ENCODE measurements around the gene CLIP1.
"Not testable (repeated sequence)": the region's sequence is repeated elsewhere in the genome, so short reads cannot be mapped to it uniquely, and the experiment has no call there.

Gene CLIP1

DNA sequence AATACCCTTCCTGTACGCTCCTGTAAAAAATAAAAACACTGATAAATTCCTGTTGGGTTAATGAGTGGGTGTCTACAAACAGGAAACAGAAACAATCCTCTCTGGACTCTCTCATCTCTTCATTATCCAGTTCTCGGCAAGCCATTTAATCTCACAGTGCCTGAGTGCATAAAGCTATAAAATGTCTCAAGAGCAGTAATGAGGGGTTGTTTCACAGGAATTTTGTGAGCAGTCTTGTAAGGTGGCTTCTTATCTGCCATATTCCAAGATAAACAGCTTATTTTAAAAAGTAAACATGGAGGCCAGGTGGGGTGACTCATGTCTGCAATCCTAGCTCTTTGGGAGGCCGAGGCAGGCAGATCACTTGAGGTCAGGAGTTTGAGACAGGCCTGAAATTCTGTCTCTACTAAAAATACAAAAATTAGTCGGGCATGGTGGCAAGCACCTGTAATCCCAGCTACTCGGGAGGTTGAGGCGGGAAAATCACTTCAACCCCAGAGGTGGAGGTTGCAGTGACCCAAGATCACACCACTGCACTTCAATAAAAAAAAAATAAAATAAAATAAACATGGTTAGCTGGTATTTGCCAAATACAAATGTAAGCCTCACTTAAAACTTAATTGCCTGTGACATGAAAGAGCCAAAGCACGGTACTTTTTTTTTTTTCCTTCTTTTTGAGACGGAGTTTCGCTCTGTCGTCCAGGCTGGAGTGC is 54.0 kb downstream of the CLIP1 start:
- H3K4ac ChIP-seq (ENCODE audit: low read depth, low read length) = no peak overlapping the region
- H3K4me3 ChIP-seq (ENCODE audit: low read depth, low read length) = no peak overlapping the region
- DNase-seq = peak; percentile 58 to 68

DNA sequence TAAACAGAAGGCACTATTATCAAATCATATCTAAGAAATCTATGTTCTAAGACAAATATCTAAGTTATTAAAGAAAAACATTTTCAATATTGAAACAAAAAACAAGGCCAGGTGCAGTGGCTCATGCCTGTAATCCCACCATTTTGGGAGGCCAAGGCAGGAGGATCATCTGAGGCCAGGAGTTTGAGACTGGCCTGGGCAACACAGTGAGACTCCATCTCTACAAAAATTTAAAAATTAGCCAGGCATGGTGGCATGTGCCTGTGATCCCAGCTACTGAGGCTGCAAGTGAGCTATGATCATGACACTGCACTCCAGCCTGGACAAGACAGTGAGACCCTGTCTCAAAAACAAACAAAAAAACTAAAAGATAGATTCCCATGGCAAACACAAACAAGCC is 54.8 kb downstream of the CLIP1 start:
- not testable (repeated sequence) for H3K79me1 ChIP-seq (ENCODE audit: low read length); H2AFZ ChIP-seq (ENCODE audit: insufficient read depth, low read length, poor library complexity); H3K4me3 ChIP-seq (ENCODE audit: low read depth, low read length); H3K23ac ChIP-seq (ENCODE audit: low read length); H3K4me2 ChIP-seq (ENCODE audit: low read length); DNase-seq; H3K9me3 ChIP-seq (ENCODE audit: insufficient read depth, low read depth, low read length); H3K27me3 ChIP-seq (ENCODE audit: insufficient read depth, low read length); H3K9ac ChIP-seq (ENCODE audit: low read length); H3K79me2 ChIP-seq (ENCODE audit: control insufficient read depth, insufficient read depth, low read length, poor library complexity)
- Histone ChIP-seq H4K8ac (ENCODE audit: low read depth, low read length) (peak overlapping the region; percentile 49), H2BK5ac (ENCODE audit: low read depth, low read length, poor library complexity) (peak overlapping the region; percentile 88), H2BK12ac (ENCODE audit: low read length) (peak overlapping the region; percentile 87), H3K4me1 (ENCODE audit: control insufficient read depth in 1 of 2, insufficient read depth in 2 of 2, low read length in 2 of 2) (peaks cover 9 to 13% of the 10 kb centered on the region in 2 experiments), H4K91ac (ENCODE audit: low read depth, low read length) (peak overlapping the region; percentile 92), H3K4ac (ENCODE audit: low read depth, low read length) (peak overlapping the region; percentile 49), H3K14ac (ENCODE audit: low read length) (peak overlapping the region; percentile 44), H4K12ac (ENCODE audit: low read depth, low read length) (peak overlapping the region; percentile 3), H3K18ac (ENCODE audit: low read length) (peak overlapping the region; percentile 78), H2AK5ac (ENCODE audit: low read length) (peak overlapping the region; percentile 47), H3K27ac (ENCODE audit: low read depth, low read length) (peak overlapping the region; percentile 67), H3K36me3 (ENCODE audit: control insufficient read depth in 1 of 2, insufficient read depth in 2 of 2, low read length in 2 of 2) (peaks cover 12 to 15% of the 10 kb centered on the region in 2 experiments), H2BK120ac (ENCODE audit: insufficient read depth, low read length, poor library complexity) (peak overlapping the region; percentile 38)

More for the DNA sequence above, 54.0 kb downstream of the CLIP1 start:
- Histone ChIP-seq H3K27ac (ENCODE audit: low read depth, low read length) (peak overlapping the region; percentile 45), H3K27me3 (ENCODE audit: insufficient read depth, low read length) (no peaks in the 10 kb centered on the region), H3K4me2 (ENCODE audit: low read length) (no peak overlapping the region), H2AK5ac (ENCODE audit: low read length) (no peak overlapping the region), H4K12ac (ENCODE audit: low read depth, low read length) (no peak overlapping the region), H3K23ac (ENCODE audit: low read length) (no peak overlapping the region), H2BK5ac (ENCODE audit: low read depth, low read length, poor library complexity) (no peak overlapping the region), H2AFZ (ENCODE audit: insufficient read depth, low read length, poor library complexity) (no peak overlapping the region), H2BK12ac (ENCODE audit: low read length) (no peak overlapping the region), H3K79me1 (ENCODE audit: low read length) (peaks cover 10% of the 10 kb centered on the region), H3K79me2 (ENCODE audit: control insufficient read depth, insufficient read depth, low read length, poor library complexity) (peaks cover 5% of the 10 kb centered on the region), H3K9me3 (ENCODE audit: insufficient read depth, low read depth, low read length) (no peaks in the 10 kb centered on the region), H3K4me1 (ENCODE audit: control insufficient read depth in 1 of 2, insufficient read depth in 2 of 2, low read length in 2 of 2) (peaks cover 9 to 13% of the 10 kb centered on the region in 2 experiments), H4K8ac (ENCODE audit: low read depth, low read length) (no peak overlapping the region), H2BK120ac (ENCODE audit: insufficient read depth, low read length, poor library complexity) (peak overlapping the region; percentile 58), H4K91ac (ENCODE audit: low read depth, low read length) (peak overlapping the region; percentile 13), H3K9ac (ENCODE audit: low read length) (no peak overlapping the region), H3K18ac (ENCODE audit: low read length) (no peak overlapping the region), H3K36me3 (ENCODE audit: control insufficient read depth in 1 of 2, insufficient read depth in 2 of 2, low read length in 2 of 2) (peaks cover 8 to 11% of the 10 kb centered on the region in 2 experiments), H3K14ac (ENCODE audit: low read length) (no peak overlapping the region)
- WGBS (ENCODE audit: extremely low coverage, insufficient coverage, insufficient read length) = no CpG with 5 or more reads among the region's 10 CpGs

DNA sequence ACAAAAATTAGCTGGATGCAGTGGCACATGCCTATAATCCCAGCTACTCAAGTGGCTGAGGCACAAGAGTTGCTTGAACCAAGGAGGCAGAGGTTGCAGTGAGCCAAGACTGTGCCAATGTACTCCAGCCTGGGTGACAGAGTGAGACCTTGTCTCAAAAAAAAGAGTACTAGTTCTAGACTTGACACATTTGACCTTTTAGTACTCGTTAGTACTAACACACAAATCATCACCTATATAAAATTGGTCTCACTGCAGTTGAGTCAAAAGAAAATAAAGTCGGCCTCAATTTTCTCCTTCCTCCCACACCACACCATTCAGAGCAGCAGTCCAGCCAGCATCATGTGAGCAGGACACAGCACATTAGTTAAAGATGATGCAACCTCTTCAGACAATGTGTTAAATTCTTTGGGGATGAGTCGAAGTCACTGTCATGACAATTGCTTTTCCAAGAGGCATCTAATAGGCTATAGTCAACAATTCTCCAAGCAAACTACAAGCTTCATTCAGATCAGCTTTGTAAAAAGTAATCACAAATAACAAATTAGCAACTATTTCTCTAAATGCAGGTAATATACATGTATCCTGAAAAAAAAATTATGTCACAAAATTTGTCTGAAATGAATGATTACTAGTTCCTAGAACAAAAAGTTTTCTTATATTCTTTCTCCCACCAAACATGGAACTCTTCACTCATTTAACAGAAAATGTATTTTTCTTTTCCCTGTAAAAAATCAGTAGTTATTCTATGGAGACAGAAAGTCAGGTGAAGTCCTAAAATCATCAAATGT is 55.6 kb downstream of the CLIP1 start:
- peak; percentile 66 to 88 for DNase-seq
- Histone ChIP-seq H3K27ac (ENCODE audit: low read depth, low read length) (peak overlapping the region; percentile 69), H3K36me3 (ENCODE audit: control insufficient read depth in 1 of 2, insufficient read depth in 2 of 2, low read length in 2 of 2) (peaks cover 12 to 18% of the 10 kb centered on the region in 2 experiments), H3K18ac (ENCODE audit: low read length) (peak overlapping the region; percentile 37), H3K4me2 (ENCODE audit: low read length) (no peak overlapping the region), H4K12ac (ENCODE audit: low read depth, low read length) (no peak overlapping the region), H3K4me3 (ENCODE audit: low read depth, low read length) (no peak overlapping the region), H3K4ac (ENCODE audit: low read depth, low read length) (peak overlapping the region; percentile 30), H3K79me2 (ENCODE audit: control insufficient read depth, insufficient read depth, low read length, poor library complexity) (peaks cover 5% of the 10 kb centered on the region), H2AK5ac (ENCODE audit: low read length) (peak overlapping the region; percentile 49), H3K4me1 (ENCODE audit: control insufficient read depth in 1 of 2, insufficient read depth in 2 of 2, low read length in 2 of 2) (peaks cover 9 to 13% of the 10 kb centered on the region in 2 experiments), H2AFZ (ENCODE audit: insufficient read depth, low read length, poor library complexity) (no peak overlapping the region), H3K9ac (ENCODE audit: low read length) (no peak overlapping the region), H3K23ac (ENCODE audit: low read length) (no peak overlapping the region), H3K14ac (ENCODE audit: low read length) (peak overlapping the region; percentile 50), H3K79me1 (ENCODE audit: low read length) (peaks cover 10% of the 10 kb centered on the region), H3K27me3 (ENCODE audit: insufficient read depth, low read length) (no peaks in the 10 kb centered on the region), H2BK5ac (ENCODE audit: low read depth, low read length, poor library complexity) (peak overlapping the region; percentile 45), H4K91ac (ENCODE audit: low read depth, low read length) (peak overlapping the region; percentile 67), H4K8ac (ENCODE audit: low read depth, low read length) (peak overlapping the region; percentile 44), H2BK12ac (ENCODE audit: low read length) (peak overlapping the region; percentile 25), H2BK120ac (ENCODE audit: insufficient read depth, low read length, poor library complexity) (peak overlapping the region; percentile 78), H3K9me3 (ENCODE audit: insufficient read depth, low read depth, low read length) (no peaks in the 10 kb centered on the region)
- WGBS (ENCODE audit: extremely low coverage, insufficient coverage, insufficient read length) = no CpG with 5 or more reads among the region's 3 CpGs

DNA sequence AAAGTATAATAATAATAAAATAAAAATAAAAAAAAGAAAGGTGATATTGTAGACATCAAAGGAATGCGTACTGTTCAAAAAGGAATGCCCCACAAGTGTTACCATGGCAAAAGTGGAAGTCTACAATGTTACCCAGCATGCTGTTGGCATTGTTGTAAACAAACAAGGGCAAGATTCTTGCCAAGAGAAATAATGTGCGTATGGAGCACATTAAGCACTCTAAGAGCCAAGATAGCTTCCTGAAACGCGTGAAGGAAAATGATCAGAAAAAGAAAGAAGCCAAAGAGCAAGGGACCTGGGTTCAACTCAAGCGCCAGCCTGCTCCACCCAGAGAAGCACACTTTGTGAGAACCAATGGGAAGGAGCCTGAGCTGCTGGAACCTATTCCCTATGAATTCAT is 57.2 kb downstream of the CLIP1 start:
- not testable (repeated sequence) for H3K18ac ChIP-seq (ENCODE audit: low read length); H3K4me3 ChIP-seq (ENCODE audit: low read depth, low read length); H3K14ac ChIP-seq (ENCODE audit: low read length); H2BK12ac ChIP-seq (ENCODE audit: low read length); H3K23ac ChIP-seq (ENCODE audit: low read length); H4K91ac ChIP-seq (ENCODE audit: low read depth, low read length); H4K12ac ChIP-seq (ENCODE audit: low read depth, low read length); H3K9ac ChIP-seq (ENCODE audit: low read length); H3K4ac ChIP-seq (ENCODE audit: low read depth, low read length); H3K27me3 ChIP-seq (ENCODE audit: insufficient read depth, low read length); H3K4me2 ChIP-seq (ENCODE audit: low read length); H3K79me1 ChIP-seq (ENCODE audit: low read length); H2AK5ac ChIP-seq (ENCODE audit: low read length); H4K8ac ChIP-seq (ENCODE audit: low read depth, low read length); H2BK120ac ChIP-seq (ENCODE audit: insufficient read depth, low read length, poor library complexity); H2BK5ac ChIP-seq (ENCODE audit: low read depth, low read length, poor library complexity); H3K9me3 ChIP-seq (ENCODE audit: insufficient read depth, low read depth, low read length); DNase-seq; H3K27ac ChIP-seq (ENCODE audit: low read depth, low read length); H3K79me2 ChIP-seq (ENCODE audit: control insufficient read depth, insufficient read depth, low read length, poor library complexity); H2AFZ ChIP-seq (ENCODE audit: insufficient read depth, low read length, poor library complexity)
- WGBS (ENCODE audit: extremely low coverage, insufficient coverage, insufficient read length) = no CpG with 5 or more reads among the region's 5 CpGs
- peaks cover 9 to 13% of the 10 kb centered on the region in 2 experiments for H3K4me1 ChIP-seq (ENCODE audit: control insufficient read depth in 1 of 2, insufficient read depth in 2 of 2, low read length in 2 of 2)
- peaks cover 17 to 23% of the 10 kb centered on the region in 2 experiments for H3K36me3 ChIP-seq (ENCODE audit: control insufficient read depth in 1 of 2, insufficient read depth in 2 of 2, low read length in 2 of 2)
